Endothelial cell of umbilical vein (primary cell): ENCODE measurements around the gene TNIK. TPM values are rescaled to one million over a fixed set of nuclear protein-coding genes. Genes with fewer than 3 reads are reported as not detected.

Experiments used
- BruUV-seq: library from RNA; stranded (reverse); fragments of 400-500 nt; replicated peaks from 2 replicates; lab custom pipeline; 2021; lab: Mats Ljungman, UMichigan
- CTCF ChIA-PET: fragments of 300-600, 350-600 bp; sonication (Branson Sonifier 250); formaldehyde crosslinking; loops from one replicate; lab custom pipeline; 2021; ENCODE audit warnings: antibody characterized with exemption, inconsistent platforms; lab: Charles Lee
- POLR2A ChIA-PET: fragments of 300-600, 350-600 bp; sonication (Branson Sonifier 250); formaldehyde crosslinking; loops from one replicate; lab custom pipeline; 2021; ENCODE audit warnings: antibody characterized with exemption, inconsistent platforms; lab: Charles Lee
- DNase-seq: peaks from one replicate; pipeline ENCODE4 v3.0.0-alpha.2; 2011; ENCODE audit warnings: low read depth, low spot score
- FAIRE-seq: peaks from 2 replicates; lab custom pipeline; 2011; peaks lifted over from hg19 to GRCh38; lab: Jason Lieb, UNC
- H2AFZ ChIP-seq: 2 replicates; pipeline ENCODE4 v1.6.0; 2012; ENCODE audit warnings: low read depth, low read length, control low read depth, inconsistent platforms
- H3K27ac ChIP-seq: 2 replicates; pipeline ENCODE4 v1.5.1; 2011; ENCODE audit warnings: low read depth, mild to moderate bottlenecking, control low read depth, low read length, moderate library complexity; ENCODE audit not compliant: insufficient read depth
- H3K27me3 ChIP-seq, 2 experiments: 2 replicates each; pipeline versions ENCODE4 v1.6.0 to v1.6.1; 2011; ENCODE audit warnings: low read length in 2 of 2, mixed read lengths in 1 of 2; ENCODE audit not compliant: control insufficient read depth in 2 of 2, insufficient read depth in 2 of 2
- H3K36me3 ChIP-seq, 2 experiments: 2 replicates in 1 of 2; 3 replicates in 1 of 2; pipeline ENCODE4 v1.5.1; 2011; ENCODE audit warnings: low read length in 2 of 2, mild to moderate bottlenecking in 1 of 2, moderate library complexity in 1 of 2; ENCODE audit not compliant: control insufficient read depth in 2 of 2, insufficient read depth in 2 of 2; ENCODE audit errors: extremely low read depth in 1 of 2
- H3K4me1 ChIP-seq: 3 replicates; pipeline ENCODE4 v1.5.1; 2011; ENCODE audit warnings: mild to moderate bottlenecking, low read length; ENCODE audit not compliant: control insufficient read depth, insufficient read depth; ENCODE audit errors: extremely low read depth
- H3K4me2 ChIP-seq: 2 replicates; pipeline ENCODE4 v1.6.1; 2011; ENCODE audit warnings: low read length, control low read depth, mixed read lengths; ENCODE audit not compliant: insufficient read depth
- H3K4me3 ChIP-seq, 3 experiments: fragments of 200-600 bp in 1 of 3; sonication (generic), shearing (Covaris generic) in 1 of 3; replicated peaks in 1 of 3; 2 replicates each; pipeline ENCODE4 v1.5.1; 2011 to 2016; ENCODE audit warnings: control low read depth in 3 of 3, low read length in 3 of 3, mild to moderate bottlenecking in 2 of 3, inconsistent platforms in 1 of 3, low read depth in 1 of 3, moderate library complexity in 1 of 3; ENCODE audit not compliant: insufficient read depth in 1 of 3
- H3K79me2 ChIP-seq: 2 replicates; pipeline ENCODE4 v1.6.0; 2012; ENCODE audit warnings: low read length, inconsistent platforms; ENCODE audit not compliant: control insufficient read depth, insufficient read depth
- H3K9ac ChIP-seq: replicated peaks from 2 replicates; pipeline ENCODE3; 2011; ENCODE audit warnings: low read length, control low read depth; ENCODE audit not compliant: insufficient read depth; ENCODE audit errors: extremely low read depth
- H3K9me1 ChIP-seq: replicated peaks from 3 replicates; pipeline ENCODE4 v1.6.0; 2011; ENCODE audit warnings: mild to moderate bottlenecking, low read length; ENCODE audit not compliant: control insufficient read depth, insufficient read depth; ENCODE audit errors: extremely low read depth
- H3K9me3 ChIP-seq: replicated peaks from 2 replicates; pipeline ENCODE4 v1.5.1; 2012; ENCODE audit warnings: low read length, inconsistent platforms; ENCODE audit not compliant: control insufficient read depth, insufficient read depth
- H4K20me1 ChIP-seq: replicated peaks from 2 replicates; pipeline ENCODE3; 2011; ENCODE audit warnings: mild to moderate bottlenecking, low read length; ENCODE audit not compliant: control insufficient read depth, insufficient read depth; ENCODE audit errors: extremely low read depth
- EZH2 ChIP-seq: IDR thresholded peaks from 2 replicates; pipeline ENCODE4 v1.6.1; 2012; ENCODE audit warnings: borderline replicate concordance, low read depth, mild to moderate bottlenecking, moderate library complexity, low read length, inconsistent platforms; ENCODE audit not compliant: severe bottlenecking
- FOS ChIP-seq: IDR thresholded peaks from 2 replicates; pipeline ENCODE4 v1.6.1; 2011; ENCODE audit warnings: mild to moderate bottlenecking, low read length, moderate library complexity, borderline replicate concordance; ENCODE audit not compliant: insufficient read depth
- GATA2 ChIP-seq: IDR thresholded peaks from 2 replicates; pipeline ENCODE4 v1.7.0; 2011; ENCODE audit warnings: low read depth, mild to moderate bottlenecking, moderate library complexity, mixed read lengths, low read length; ENCODE audit not compliant: insufficient read length, insufficient read depth
- JUN ChIP-seq: IDR thresholded peaks from 2 replicates; pipeline ENCODE4 v1.6.1; 2011; ENCODE audit warnings: borderline replicate concordance, low read depth; ENCODE audit not compliant: insufficient read length, insufficient read depth
- MYC ChIP-seq: IDR thresholded peaks from one replicate; pipeline ENCODE4 v1.6.1; 2011; ENCODE audit warnings: mild to moderate bottlenecking, low read depth, low read length
- POLR2A ChIP-seq: IDR thresholded peaks from 2 replicates; pipeline ENCODE4 v1.6.1; 2012; ENCODE audit warnings: low read depth, mild to moderate bottlenecking, control low read depth, low read length
- POLR2AphosphoS5 ChIP-seq: IDR thresholded peaks from 2 replicates; pipeline ENCODE4 v1.6.1; 2012; ENCODE audit warnings: low read depth, mild to moderate bottlenecking, control low read depth, low read length, moderate library complexity; ENCODE audit not compliant: insufficient read depth
- dilution Hi-C: fragments of 300-500 bp; cut with MboI; formaldehyde crosslinking; loops from one replicate; pipeline ENCODE4 v1.15.0; 2019; ENCODE audit warnings: low sequenced_read_pairs; ENCODE audit not compliant: extremely low pct_ligation_motif_present
- intact Hi-C: fragments of 100-400 bp; cut with micrococcal nuclease; formaldehyde crosslinking; loops from one replicate; pipeline ENCODE4 v1.10.0; 2022
- polyA plus RNA-seq, 4 experiments: library from polyadenylated mRNA; depleted of rRNA in 3 of 4; stranded (reverse) in 3 of 4; unstranded in 1 of 4; fragments of >200 nt; gene quantifications; 2 replicates each; pipeline versions ENCODE4 v1.2.1 to v1.2.3, GENCODE V29; 2011 to 2012; ENCODE audit warnings: missing spikeins in 1 of 4
- total RNA-seq: library from RNA; stranded (reverse); gene quantifications from 2 replicates; pipeline ENCODE4 v1.2.3, GENCODE V29; 2021
- TF ChIP-seq, protein P1 (sequence below), 2 donors: IDR thresholded peaks; 1 replicate in 1 of 2; 2 replicates in 1 of 2; pipeline ENCODE4 v1.5.1; 2011; ENCODE audit warnings: low read length in 2 of 2, mild to moderate bottlenecking in 2 of 2, moderate library complexity in 2 of 2, control low read depth in 1 of 2, inconsistent platforms in 1 of 2, low read depth in 1 of 2; ENCODE audit not compliant: insufficient read depth in 1 of 2; ENCODE audit errors: extremely low read depth in 1 of 2
- TF ChIP-seq, protein P2 (sequence below): IDR thresholded peaks from 2 replicates; pipeline ENCODE4 v1.6.1; 2011; ENCODE audit not compliant: insufficient read depth, insufficient read length

Gene TNIK
- total and polyA plus RNA-seq, 2 donors (not counting 3 experiments of a cell fraction or from before 2014, with no cell fraction given) = 10.9 to 39.7 TPM

DNA sequence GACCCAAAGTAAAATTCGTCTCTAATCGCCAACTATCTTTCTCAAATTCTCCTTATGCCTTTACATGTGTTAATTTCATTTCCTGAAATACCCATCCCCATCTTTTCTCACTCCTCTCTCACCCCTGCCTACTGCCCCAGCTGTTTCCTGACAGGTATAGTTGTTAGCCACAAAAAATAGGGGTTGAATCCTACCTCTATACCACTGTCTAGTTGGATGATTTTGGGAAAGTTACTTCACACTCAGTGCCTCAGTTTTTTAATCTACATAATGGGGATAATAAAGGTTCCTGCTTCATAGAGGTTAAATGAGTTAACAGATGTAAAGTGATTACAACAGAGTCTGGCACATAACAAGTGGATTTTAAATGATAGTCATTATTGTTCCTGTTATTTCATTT, 189.7 kb downstream of the TNIK start:
- DNase-seq = no peak
- Histone ChIP-seq H3K4me3 (no peak overlapping the region), H3K9ac (no peak overlapping the region), H3K79me2 (no peaks in the 10 kb centered on the region), H4K20me1 (no peaks in the 10 kb centered on the region), H3K9me1 (no peaks in the 10 kb centered on the region), H3K4me2 (no peak overlapping the region), H3K4me1 (peaks cover 4% of the 10 kb centered on the region), H3K36me3 (no peaks in the 10 kb centered on the region), H3K27ac (no peak overlapping the region), H2AFZ (no peak overlapping the region), H3K9me3 (no peaks in the 10 kb centered on the region), H3K27me3 (no peaks in the 10 kb centered on the region)
- no TSS peak for BruUV-seq
- dilution Hi-C loops = no loop called here
- no peak for FAIRE-seq
- POLR2A ChIA-PET = no interaction called here
- CTCF ChIA-PET = interaction anchor here (1.5 to 2.8 kb wide), 2 partner anchors 21 to 82 kb away, joined by 6 to 9 read pairs; no protein-coding TSS in a partner anchor
- TF ChIP-seq EZH2 (no peak), POLR2AphosphoS5 (no peak), MYC (no peak), FOS (no peak), GATA2 (no peak), POLR2A (no peak), JUN (no peak)
- TF ChIP-seq, protein P1, sequence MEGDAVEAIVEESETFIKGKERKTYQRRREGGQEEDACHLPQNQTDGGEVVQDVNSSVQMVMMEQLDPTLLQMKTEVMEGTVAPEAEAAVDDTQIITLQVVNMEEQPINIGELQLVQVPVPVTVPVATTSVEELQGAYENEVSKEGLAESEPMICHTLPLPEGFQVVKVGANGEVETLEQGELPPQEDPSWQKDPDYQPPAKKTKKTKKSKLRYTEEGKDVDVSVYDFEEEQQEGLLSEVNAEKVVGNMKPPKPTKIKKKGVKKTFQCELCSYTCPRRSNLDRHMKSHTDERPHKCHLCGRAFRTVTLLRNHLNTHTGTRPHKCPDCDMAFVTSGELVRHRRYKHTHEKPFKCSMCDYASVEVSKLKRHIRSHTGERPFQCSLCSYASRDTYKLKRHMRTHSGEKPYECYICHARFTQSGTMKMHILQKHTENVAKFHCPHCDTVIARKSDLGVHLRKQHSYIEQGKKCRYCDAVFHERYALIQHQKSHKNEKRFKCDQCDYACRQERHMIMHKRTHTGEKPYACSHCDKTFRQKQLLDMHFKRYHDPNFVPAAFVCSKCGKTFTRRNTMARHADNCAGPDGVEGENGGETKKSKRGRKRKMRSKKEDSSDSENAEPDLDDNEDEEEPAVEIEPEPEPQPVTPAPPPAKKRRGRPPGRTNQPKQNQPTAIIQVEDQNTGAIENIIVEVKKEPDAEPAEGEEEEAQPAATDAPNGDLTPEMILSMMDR (IDR thresholded peaks at IDR 0.05; ENCODE audit: extremely low read depth in 1 of 2, insufficient read depth in 1 of 2, low read depth in 1 of 2, low read length in 2 of 2) = no peak
- TF ChIP-seq, protein P2, sequence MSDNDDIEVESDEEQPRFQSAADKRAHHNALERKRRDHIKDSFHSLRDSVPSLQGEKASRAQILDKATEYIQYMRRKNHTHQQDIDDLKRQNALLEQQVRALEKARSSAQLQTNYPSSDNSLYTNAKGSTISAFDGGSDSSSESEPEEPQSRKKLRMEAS = no peak
- intact Hi-C loops = no loop called here
